NCI-H1417 (cell line): Measurements from ENCODE around the gene BMPR1B.
"Not testable (repeated sequence)": the region's sequence is repeated elsewhere in the genome, so short reads cannot be mapped to it uniquely, and the experiment has no call there.

Experiments used
- DNase-seq, 3 experiments: peaks; one replicate each; lab custom pipeline; 2025; lab: John Stamatoyannopoulos, UW

Gene BMPR1B

DNA sequence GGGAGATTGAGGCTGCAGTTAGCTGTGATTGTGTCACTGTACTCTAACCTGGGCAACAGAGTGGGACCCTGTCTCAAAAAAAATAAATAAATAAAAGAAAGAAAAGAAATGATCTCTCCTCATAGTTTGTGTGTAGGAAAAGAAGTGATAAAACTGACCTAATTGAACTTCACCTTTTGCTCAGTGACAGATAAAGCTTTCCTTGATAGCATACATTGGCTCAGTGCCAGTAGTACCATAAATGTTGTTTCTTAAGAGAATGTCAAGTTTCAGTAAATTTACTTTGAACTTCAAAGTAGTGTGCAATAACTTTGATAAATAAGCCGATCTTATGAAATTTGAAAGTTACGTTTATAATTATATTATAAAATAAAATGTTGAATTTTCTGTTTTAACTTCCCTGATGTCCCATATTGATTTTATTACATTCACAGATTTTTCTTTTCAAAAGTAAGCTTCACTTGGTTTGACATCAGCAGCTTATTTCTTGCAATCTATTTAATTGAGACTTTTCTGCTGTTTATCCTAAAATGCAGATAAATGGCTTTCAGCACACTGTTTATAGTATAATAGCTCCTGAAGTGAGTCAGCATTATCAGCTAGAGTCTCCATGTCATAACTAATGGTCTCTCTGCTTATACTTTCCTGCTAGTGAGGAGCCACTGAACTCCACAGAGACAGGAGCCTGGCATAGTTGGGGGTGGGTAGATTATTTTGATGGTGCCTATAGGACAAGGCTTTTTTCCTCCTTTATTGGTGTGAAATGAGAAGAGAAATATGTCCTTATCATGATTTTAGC lies 330.1 kb downstream of the BMPR1B start:
- DNase-seq: peak in 1 of 3 experiments; percentile 19

DNA sequence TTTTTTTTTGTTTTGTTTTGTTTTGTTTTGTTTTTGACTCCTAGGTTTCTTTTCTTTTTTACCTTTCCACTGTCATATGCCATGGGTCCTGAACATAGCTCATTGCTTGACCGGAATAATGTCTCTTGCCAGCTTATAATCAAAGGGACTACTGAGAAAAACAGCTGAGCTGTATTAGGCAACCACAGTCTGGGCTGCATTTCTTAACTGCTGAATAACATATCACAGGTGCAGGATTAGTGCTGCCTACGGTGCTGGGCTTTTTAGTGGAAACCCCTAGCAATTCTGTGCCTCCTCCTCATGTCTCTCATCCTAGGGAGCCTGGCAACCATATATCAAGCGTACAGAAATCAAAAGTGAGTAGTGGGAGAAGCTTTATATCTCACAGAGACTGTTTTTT lies 333.5 kb downstream of the BMPR1B start:
- no peak for DNase-seq

DNA sequence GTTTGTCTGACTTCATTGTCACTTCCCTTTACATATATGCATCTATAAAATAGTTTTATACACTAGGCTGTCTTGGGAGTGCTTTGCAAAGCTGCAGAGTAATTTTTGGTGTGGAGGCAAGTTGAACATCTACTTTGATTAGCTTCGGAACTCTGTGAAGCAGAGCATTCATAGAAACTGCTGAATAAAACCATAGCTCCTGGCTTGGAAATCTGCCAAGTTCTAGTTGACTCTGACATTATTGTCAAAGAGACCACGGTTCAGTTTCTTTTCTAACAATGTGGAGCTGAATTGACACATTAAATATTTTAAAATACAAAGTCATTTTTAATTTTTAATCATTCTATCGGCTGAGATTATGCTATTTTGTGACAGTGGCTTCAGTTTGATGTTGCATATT lies 335.0 kb downstream of the BMPR1B start:
- DNase-seq: peak; percentile 36 to 90 (median 48)

DNA sequence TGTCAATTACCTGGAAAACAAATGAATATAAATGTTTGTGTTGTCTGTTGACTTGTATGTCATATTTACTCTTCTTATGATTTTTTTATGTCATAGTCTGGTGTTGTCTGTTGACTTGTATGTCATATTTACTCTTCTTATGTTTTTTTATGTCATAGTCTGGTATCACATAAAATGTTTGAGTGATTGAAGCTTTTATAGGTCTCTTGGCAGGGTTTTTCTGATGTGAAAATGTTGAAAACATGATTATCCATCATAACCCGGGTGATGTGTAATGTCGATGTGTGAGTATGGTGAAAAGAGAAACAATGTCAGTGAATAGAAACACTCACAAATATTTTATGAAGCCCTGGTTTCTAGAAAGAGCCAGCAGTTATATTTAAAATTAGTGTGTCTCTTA lies 335.7 kb downstream of the BMPR1B start:
- DNase-seq: peak in 1 of 3 experiments; percentile 80

DNA sequence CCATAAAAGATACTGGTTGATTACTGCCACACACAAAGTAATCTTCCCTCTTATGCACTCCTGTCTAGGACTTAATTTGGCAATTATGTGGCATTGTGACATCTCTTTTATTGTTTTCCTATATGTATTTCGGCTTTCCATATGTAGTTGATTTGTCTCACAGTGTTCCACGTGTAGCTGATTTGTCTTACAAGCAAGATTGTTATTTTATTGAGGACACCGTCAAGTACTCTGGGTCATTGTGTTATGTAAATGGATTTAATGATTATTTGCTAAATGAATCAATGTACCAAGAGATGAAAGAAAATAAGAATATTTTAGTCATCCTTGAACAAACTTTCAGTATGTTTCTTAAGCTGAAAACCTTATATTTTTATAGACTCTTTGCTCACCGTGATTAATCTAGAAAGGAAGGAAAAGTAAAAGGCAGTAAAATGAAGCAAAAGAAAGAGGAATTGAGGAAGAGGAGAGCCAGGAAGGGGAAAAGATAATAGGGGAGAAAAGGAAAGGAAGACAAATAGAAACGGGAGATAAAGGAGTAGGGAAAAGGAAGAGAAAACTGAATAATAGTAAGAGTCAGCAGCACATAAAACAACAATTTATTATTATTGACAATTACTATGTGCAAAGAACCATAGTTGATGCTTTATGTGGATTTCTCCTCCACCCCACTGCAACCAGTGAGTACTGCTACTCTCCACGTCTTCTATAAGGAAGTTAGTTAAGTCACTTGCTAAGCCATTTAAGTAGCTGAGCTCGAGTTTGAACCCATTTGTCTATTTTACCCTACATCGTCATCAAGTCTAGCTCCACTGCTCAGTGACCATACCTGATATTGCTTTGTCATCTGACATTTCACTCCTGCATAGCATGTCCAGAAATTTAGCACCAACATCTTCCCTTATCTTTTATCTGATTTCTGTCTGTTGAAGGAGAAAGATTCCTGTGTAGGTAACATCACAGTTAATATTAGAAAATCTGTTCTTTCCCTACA lies 336.5 kb downstream of the BMPR1B start:
- DNase-seq: peak in 1 of 3 experiments; percentile 80

DNA sequence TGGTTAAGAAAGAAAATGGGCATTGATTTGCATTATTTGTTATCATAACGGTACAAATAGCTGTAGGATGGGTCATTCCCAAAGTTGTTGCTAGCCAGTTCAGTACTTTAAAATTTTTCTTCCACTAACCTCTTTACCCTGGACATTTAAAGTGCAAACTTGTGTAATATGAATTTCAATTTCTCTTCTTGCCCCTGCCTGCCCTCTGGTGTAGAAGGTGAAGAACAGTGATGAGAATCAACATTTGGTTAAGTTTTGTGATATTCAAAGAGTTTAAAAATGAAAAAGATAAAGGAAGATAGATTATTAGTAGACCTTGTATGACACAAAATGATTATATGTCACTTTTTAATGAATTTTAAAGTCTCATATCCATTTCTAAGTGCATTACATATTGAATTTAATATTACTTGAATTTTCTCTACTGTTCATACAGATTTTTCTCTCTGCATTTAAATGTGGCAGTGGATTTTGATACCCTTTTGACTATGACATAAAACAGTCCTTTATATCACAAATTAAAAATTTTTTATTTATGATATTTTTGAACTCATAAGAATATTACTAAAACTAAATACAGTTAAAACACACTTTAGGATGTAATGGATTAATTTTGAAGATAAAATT lies 337.7 kb downstream of the BMPR1B start:
- peak; percentile 29 to 68 (median 44) for DNase-seq

DNA sequence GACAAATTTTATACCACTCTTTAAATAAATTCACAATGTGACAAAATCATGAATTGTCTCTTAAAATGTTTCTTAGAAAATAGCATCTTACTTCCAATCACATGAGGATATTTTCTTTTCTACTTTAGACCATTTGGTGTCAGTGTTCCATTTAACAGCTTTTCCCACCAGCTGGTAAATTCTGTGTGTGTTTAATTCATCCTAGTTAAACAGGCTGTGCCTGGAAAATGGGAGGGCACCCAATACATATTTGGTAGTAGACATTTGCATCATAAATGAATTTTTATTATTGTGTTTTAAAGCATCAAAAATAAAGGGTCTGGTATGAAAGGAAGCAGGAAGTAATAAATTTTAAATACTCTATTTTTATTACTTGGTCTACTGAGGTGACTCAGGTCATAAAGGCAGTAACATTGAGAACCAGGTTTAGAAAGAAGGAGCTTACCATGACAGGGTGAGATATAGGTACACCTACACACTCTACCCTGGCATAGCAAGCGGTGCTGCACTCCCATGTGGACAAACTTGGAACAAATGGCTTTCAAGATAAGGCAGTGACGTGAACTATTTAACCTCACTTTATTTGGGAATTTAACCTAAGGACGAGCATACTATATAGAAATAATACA lies 344.5 kb downstream of the BMPR1B start:
- DNase-seq: peak in 1 of 3 experiments; percentile 59

DNA sequence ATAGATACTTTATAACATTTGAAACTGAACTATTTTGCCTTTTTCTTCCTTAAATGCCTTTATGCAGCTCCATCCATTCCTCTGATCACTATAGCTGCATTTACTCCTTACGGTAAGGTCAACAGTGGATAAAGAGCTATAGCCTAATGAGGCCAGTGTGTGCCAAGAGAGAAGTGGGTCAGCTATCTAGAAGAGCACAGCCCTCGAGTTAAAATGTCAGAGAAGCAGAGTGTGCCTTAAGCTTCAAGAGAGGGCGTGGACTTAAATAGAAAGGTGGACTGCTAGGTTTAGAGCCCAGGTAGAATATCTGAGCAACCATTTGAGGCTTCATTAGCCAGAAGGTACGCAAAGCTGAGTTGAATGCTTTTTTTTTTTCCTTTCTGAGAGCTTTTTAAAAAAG lies 347.4 kb downstream of the BMPR1B start:
- no peak for DNase-seq

DNA sequence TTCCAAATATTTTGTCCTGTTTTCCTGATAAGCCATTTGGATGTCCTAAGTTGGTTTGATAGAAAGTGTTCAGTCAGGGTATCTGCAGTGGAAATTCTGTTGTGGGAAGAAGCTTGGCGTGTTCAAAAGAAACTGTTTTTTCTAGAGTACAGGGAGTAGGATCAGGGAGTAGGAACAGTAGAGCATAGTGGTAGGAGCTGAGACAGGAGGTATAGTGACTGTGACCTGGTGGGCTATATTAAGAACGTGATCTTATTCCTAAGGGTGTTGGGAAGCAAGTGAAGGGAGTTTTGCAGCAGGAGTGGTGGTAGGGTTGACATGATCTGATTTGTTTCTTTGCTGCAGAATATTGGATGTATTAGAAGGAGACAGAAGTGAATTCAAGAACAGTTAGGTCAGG lies 348.2 kb downstream of the BMPR1B start:
- no peak for DNase-seq

DNA sequence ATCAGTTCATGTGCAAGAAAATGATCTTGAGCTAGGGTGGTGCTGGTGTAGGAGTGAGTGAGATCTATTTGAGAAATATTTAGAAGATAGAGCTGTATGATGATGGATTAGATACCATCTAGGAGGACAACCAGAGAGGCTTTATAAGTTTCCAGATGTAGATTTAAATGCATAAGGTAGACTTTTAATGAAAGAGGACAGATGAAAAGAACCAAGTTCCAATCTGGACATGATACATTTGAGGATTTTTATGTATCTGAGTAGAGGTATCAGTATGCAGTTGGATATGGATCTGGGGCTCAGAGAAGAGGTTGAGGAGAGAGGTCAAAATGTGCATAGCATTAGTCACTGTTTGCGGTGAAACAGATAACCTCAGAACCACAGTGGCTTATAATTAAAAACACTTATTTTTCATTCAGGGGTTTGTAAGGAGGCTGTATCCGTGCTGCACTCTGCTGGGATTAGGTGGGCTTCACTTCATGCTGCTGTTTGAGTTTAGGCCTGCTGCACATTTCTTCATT lies 348.7 kb downstream of the BMPR1B start:
- DNase-seq: no peak

DNA sequence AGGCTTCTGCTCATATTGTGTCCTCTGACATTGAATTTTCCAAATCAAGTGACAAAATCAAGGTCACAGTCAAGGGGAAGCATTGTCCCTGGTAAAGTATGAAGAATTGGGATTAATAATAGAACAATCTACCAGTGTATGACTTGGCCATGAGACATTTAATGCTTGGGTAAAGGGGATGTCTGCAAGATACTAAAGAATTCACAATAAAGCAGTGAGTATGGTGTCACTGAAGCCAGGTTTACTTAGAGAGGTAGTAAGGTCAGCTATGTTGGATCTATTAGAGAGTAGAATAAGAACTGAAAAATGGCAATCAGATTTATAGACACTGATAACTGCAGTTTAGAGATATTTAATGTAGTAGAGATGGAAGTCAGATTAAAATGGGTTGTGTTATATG lies 349.2 kb downstream of the BMPR1B start:
- DNase-seq: no peak

DNA sequence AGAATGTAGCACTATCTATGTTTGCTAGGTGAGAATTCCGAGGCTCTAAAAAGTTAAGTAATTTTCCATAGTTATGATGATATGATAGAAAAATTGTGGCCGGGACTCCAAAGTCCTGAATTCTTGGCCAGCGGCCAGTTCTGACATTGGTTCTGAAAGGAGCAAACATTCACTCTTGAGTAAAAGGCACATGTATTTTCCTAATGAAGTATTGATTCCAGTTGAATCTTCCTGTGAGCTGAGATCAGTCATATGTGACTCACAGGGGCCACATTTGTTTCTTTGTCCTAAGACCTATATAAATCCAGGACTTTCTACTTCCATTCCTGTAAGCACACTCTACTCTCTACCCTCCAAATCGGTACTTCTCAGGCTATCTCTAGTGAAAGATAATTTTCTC lies 349.9 kb downstream of the BMPR1B start:
- no peak for DNase-seq

DNA sequence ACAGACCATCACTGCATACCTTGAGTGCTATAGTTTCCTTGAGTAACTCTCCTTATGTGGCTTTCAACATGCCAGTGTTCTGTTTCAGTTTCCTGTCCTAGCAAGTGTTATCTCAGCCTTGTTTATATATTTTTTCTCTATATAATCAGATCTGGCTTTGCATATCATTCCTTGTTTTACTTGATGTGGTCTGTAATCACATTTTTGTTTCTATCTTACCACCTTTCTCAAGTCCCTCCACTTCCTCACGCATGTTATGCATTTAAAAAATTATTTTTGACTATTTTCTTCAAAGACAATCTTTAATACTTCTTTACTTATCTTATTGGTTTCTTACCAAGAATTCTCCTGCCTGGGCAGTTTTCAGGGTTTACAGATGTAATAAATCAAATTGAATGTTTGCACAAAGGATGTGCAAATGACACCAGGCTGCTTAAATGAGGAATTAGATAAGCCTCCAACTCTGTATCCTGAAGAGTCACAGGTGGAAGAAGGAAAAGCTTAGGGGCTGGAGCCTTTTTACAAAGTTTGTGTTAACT lies 351.2 kb downstream of the BMPR1B start:
- DNase-seq: no peak

DNA sequence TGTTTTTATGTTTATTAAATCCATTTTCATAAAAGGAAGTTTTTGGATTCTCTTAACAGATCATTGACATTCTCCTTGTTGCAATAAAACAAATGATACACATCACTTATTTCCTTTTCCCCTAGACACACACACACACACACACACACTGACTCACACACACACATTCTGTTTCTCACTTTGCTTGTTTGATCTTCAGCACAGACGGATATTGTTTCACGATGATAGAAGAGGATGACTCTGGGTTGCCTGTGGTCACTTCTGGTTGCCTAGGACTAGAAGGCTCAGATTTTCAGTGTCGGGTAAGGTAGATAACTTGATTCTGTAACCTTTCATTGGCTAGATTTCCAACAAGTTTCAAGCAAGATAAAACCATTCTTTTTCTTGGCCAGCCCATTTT lies 356.8 kb downstream of the BMPR1B start:
- DNase-seq: no peak

DNA sequence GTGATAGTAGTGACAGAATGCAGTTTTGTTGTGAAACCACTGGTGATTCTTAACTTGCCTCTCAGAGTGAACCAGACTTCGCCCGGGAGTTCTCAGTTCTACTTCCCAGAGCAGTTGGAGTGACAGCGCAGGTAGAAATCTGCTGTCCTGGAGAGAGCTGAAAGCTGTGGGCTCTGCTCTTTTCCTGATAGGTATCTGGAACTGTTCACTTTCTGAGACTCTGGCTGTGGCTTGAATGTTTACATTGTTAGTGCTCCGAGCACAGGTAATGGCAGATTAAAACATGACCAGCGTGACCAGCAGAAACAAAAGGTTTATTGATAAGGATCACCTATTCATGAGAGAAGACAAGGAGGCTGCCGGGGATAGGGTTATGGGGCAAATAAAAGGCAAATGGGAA lies 360.7 kb downstream of the BMPR1B start:
- no peak for DNase-seq

DNA sequence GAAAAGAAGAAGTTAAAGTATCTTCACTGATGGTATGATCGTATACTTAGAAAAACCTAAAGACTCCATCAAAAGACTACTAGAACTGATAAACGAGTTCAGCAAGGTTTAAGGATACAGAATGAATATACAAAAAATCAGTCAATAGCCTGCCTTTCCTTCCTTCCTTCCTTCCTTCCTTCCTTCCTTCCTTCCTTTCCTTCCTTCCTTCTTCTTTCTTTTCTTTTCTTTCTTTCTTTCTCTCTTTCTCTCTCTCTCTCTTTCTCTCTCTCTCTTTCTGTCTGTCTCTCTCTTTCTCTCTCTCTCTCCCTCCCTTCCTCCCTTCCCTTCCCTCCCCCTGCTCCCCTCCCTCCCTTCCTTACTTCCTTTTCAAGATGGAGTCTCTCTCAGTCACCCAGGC lies 362.7 kb downstream of the BMPR1B start:
- no peak for DNase-seq

DNA sequence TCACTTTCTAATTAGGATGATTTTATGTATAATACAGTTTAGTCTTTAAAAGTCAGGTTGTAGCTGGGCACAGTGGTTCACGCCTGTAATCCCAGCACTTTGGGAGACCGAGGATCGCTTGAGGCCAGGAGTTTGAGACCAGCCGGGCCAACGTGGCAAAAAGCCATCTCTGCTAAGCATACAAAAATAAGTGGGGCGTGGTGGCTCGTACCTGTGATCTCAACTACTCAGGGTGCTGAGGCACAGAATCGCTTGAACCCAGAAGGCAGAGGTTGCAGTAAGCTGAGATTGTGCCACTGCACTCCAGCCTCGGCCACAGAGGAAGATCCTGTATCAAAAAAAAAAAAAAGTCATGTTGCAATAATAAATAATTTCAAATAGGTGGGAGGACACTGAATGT lies 364.2 kb downstream of the BMPR1B start:
- DNase-seq: no peak

DNA sequence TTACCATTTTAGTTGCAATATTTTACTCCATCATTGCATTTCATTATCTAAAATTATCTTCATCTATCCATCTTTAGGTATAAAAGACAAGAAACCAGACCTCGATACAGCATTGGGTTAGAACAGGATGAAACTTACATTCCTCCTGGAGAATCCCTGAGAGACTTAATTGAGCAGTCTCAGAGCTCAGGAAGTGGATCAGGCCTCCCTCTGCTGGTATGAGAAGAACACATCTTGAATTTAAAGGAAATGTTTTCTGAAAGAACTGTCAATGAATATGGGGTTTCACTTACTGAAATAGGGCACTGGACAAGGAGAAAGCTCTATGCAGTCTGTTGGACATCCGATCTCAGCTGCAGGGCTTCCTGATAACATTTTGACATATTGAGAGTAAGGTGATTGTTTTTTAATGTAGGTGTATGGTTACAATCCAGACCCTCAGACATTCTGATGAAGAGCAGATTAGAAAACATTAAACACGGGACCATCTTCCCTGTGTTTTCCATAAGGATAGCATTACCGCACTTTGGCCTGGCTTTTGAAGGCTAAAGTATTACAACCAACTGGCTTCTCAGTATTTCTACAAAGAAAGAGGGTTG lies 367.2 kb downstream of the BMPR1B start:
- DNase-seq: peak; percentile 26 to 77 (median 51)

DNA sequence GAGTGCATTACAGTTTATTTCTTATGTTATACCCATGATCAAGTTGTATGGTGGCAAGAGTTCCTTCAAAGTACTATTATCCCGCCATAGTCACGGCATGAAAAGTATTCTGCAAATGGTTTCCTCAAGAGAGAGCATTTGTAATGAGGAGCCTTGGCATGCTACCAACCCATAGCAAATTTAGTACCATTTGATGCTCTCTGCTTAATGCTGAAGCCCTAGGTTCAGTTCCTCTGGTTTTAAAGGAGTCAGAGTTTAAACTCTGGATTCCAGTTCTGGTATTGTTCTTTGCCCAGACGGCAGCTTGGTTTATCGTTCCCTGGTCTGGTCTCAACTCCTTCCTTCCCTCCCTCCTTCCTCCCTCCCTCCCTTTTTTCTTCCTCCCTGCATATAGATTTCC lies 371.3 kb downstream of the BMPR1B start:
- DNase-seq: no peak

DNA sequence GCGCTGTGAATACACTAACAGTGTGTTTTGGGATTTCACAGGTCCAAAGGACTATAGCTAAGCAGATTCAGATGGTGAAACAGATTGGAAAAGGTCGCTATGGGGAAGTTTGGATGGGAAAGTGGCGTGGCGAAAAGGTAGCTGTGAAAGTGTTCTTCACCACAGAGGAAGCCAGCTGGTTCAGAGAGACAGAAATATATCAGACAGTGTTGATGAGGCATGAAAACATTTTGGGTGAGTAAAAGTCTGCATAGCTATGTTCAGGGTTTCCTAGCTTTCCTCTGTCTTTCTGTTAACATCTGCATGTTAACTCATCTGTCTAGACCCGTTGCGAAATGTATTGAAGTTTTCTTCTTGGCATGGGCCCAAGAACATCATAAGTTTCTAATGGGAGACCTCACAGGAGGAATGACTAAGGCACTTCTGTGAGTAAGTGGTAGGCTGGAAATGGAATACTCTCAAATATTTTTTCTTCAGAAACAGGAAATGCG lies 372.1 kb downstream of the BMPR1B start:
- no peak for DNase-seq

DNA sequence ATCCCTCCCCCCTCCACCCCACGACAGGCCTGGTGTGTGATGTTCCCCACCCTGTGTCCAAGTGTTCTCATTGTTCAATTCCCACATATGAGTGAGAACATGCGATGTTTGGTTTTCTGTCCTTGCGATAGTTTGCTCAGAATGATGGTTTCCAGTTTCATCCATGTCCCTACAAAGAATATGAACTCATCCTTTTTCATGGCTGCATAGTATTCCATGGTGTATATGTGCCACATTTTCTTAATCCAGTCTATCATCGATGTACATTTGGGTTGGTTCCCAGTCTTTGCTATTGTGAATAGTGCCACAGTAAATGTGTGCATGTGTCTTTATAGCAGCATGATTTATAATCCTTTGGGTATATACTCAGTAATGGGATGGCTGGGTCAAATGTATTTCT lies 376.3 kb downstream of the BMPR1B start:
- not testable (repeated sequence) for DNase-seq
